ENCODE results near the gene MOCS1. TPM values are rescaled to one million over a fixed set of nuclear protein-coding genes. Genes with fewer than 3 reads are reported as not detected.

Gene MOCS1
- total RNA-seq, 2 experiments from 2014 or later = 2.0 to 2.7 TPM

GRCh38 chr6:39920157-39920556, 14.1 kb downstream of the MOCS1 start:
- intact Hi-C loops (cut with DNase I, micrococcal nuclease) = no loop called here
- no peaks in the 10 kb centered on the region for H3K27me3 ChIP-seq (ENCODE audit: control insufficient read depth in 1 of 2, insufficient read depth in 2 of 2, low read length in 2 of 2)
- no peak for ATAC-seq (ENCODE audit: poor library complexity)
- Mint-ChIP-seq H3K27ac (no peak overlapping the region), H3K27me3 (no peaks in the 10 kb centered on the region), H3K4me3 (no peak overlapping the region), H3K36me3 (ENCODE audit: low read depth) (peaks cover 47% of the 10 kb centered on the region), H3K4me1 (ENCODE audit: low read depth) (peaks cover 15% of the 10 kb centered on the region), H3K9me3 (no peaks in the 10 kb centered on the region)
- H3K27ac ChIP-seq (ENCODE audit: low read depth in 1 of 2, low read length in 2 of 2) = no peak overlapping the region
- H3K36me3 ChIP-seq (ENCODE audit: insufficient read depth, low read length) = no peaks in the 10 kb centered on the region
- no peaks in the 10 kb centered on the region for H3K4me1 ChIP-seq (ENCODE audit: insufficient read depth, low read length)
- no peak for DNase-seq
- H3K4me3 ChIP-seq (ENCODE audit: low read length) = no peak overlapping the region
- H3K9me3 ChIP-seq (ENCODE audit: control insufficient read depth in 1 of 2, insufficient read depth in 1 of 2, low read length in 2 of 2) = peaks cover 0 to 1% of the 10 kb centered on the region in 2 experiments
- POLR2A ChIA-PET = no interaction called here
- CTCF ChIA-PET = no interaction called here
- no peak for TF ChIP-seq CTCF (IDR thresholded peaks at IDR 0.05)

- H3K27ac ChIP-seq (ENCODE audit: low read depth in 1 of 2, low read length in 2 of 2) = no peak overlapping the region
- ATAC-seq (ENCODE audit: poor library complexity) (no peak), DNase-seq (no peak)
- ChIA-PET CTCF (no interaction called here), POLR2A (interaction anchor here (0.6 kb wide), 1 partner anchor 9 kb away, joined by 3 read pairs; no protein-coding TSS in a partner anchor)
- no peak for TF ChIP-seq CTCF (IDR thresholded peaks at IDR 0.05)
- no peaks in the 10 kb centered on the region for H3K36me3 ChIP-seq (ENCODE audit: insufficient read depth, low read length)
- Mint-ChIP-seq H3K4me3 (no peak overlapping the region), H3K9me3 (no peaks in the 10 kb centered on the region), H3K4me1 (ENCODE audit: low read depth) (peaks cover 12% of the 10 kb centered on the region), H3K36me3 (ENCODE audit: low read depth) (peaks cover 43% of the 10 kb centered on the region), H3K27me3 (no peaks in the 10 kb centered on the region), H3K27ac (no peak overlapping the region)
- intact Hi-C loops (cut with DNase I, micrococcal nuclease) = no loop called here
- no peaks in the 10 kb centered on the region for H3K9me3 ChIP-seq (ENCODE audit: control insufficient read depth in 1 of 2, insufficient read depth in 1 of 2, low read length in 2 of 2)
- no peak overlapping the region for H3K4me3 ChIP-seq (ENCODE audit: low read length)
- H3K4me1 ChIP-seq (ENCODE audit: insufficient read depth, low read length) = no peaks in the 10 kb centered on the region
- no peaks in the 10 kb centered on the region for H3K27me3 ChIP-seq (ENCODE audit: control insufficient read depth in 1 of 2, insufficient read depth in 2 of 2, low read length in 2 of 2)
These were observed 15.4 kb downstream of the MOCS1 start for GRCh38 chr6:39918831-39919230.

- no peaks in the 10 kb centered on the region for H3K36me3 ChIP-seq (ENCODE audit: insufficient read depth, low read length)
- no peak for TF ChIP-seq CTCF (IDR thresholded peaks at IDR 0.05)
- no peaks in the 10 kb centered on the region for H3K27me3 ChIP-seq (ENCODE audit: control insufficient read depth in 1 of 2, insufficient read depth in 2 of 2, low read length in 2 of 2)
- H3K4me3 ChIP-seq (ENCODE audit: low read length) = no peak overlapping the region
- Mint-ChIP-seq H3K36me3 (ENCODE audit: low read depth) (peaks cover 40% of the 10 kb centered on the region), H3K27ac (no peak overlapping the region), H3K9me3 (no peaks in the 10 kb centered on the region), H3K27me3 (no peaks in the 10 kb centered on the region), H3K4me1 (ENCODE audit: low read depth) (peaks cover 9% of the 10 kb centered on the region), H3K4me3 (no peak overlapping the region)
- no peak for DNase-seq
- no peaks in the 10 kb centered on the region for H3K9me3 ChIP-seq (ENCODE audit: control insufficient read depth in 1 of 2, insufficient read depth in 1 of 2, low read length in 2 of 2)
- intact Hi-C loops (cut with DNase I, micrococcal nuclease) = no loop called here
- ATAC-seq (ENCODE audit: poor library complexity) = no peak
- H3K27ac ChIP-seq (ENCODE audit: low read depth in 1 of 2, low read length in 2 of 2) = no peak overlapping the region
- ChIA-PET CTCF (no interaction called here), POLR2A (interaction anchor here (0.6 kb wide), 1 partner anchor 8 kb away, joined by 3 read pairs; no protein-coding TSS in a partner anchor)
- no peaks in the 10 kb centered on the region for H3K4me1 ChIP-seq (ENCODE audit: insufficient read depth, low read length)
These were observed 16.3 kb downstream of the MOCS1 start for GRCh38 chr6:39917981-39918380.

All from CD4-positive, alpha-beta T cell (primary cell).